ENCODE measurements around the gene VASN. TPM values are rescaled to one million over a fixed set of nuclear protein-coding genes. Genes with fewer than 3 reads are reported as not detected.

The VASN gene
- total and polyA plus RNA-seq, 8 donors: 11.3 to 28.3 (median 16.7) TPM

GRCh38 chr16:4404247-4404966 is 32.8 kb downstream of the VASN start:
- intact Hi-C loops (cut with DNase I): loop anchor here in 1 of 2 donors (5.0 kb wide), 1 partner anchor 47 kb away; no protein-coding TSS in a partner anchor

GRCh38 chr16:4404967-4405696 is 33.5 kb downstream of the VASN start:
- Histone ChIP-seq H3K9me3 (no peaks in the 10 kb centered on the region), H3K27me3 (no peaks in the 10 kb centered on the region), H3K36me3 (peaks cover 0 to 100% of the 10 kb centered on the region in 2 donors), H3K4me3 (no peak overlapping the region), H3K27ac (no peak overlapping the region), H3K4me1 (peaks cover 4 to 17% of the 10 kb centered on the region in 2 donors)
- TF ChIP-seq CTCF (IDR thresholded peaks at IDR 0.05): no peak
- intact Hi-C loops (cut with DNase I): loop anchor here in 1 of 2 donors (5.0 kb wide), 1 partner anchor 48 kb away; no protein-coding TSS in a partner anchor
- no peak for DNase-seq
- no peak for ATAC-seq

More at GRCh38 chr16:4404247-4404966, 32.8 kb downstream of the VASN start:
- ATAC-seq (no peak), DNase-seq (peak in 1 of 4 donors; percentile 27)
- no peaks in the 10 kb centered on the region for H3K27me3 ChIP-seq
- TF ChIP-seq CTCF (IDR thresholded peaks at IDR 0.05): peak in 1 of 2 donors; percentile 33
- H3K36me3 ChIP-seq: peaks cover 0 to 99% of the 10 kb centered on the region in 2 donors
- no peak overlapping the region for H3K4me3 ChIP-seq
- H3K4me1 ChIP-seq: peaks cover 4 to 21% of the 10 kb centered on the region in 2 donors
- H3K27ac ChIP-seq: no peak overlapping the region
- no peaks in the 10 kb centered on the region for H3K9me3 ChIP-seq

GRCh38 chr16:4407543-4408322 is 36.1 kb downstream of the VASN start:
- H3K27me3 ChIP-seq: no peaks in the 10 kb centered on the region
- peaks cover 0 to 99% of the 10 kb centered on the region in 2 donors for H3K36me3 ChIP-seq
- peaks cover 11 to 31% of the 10 kb centered on the region in 2 donors for H3K4me1 ChIP-seq
- no peak overlapping the region for H3K27ac ChIP-seq
- H3K4me3 ChIP-seq: no peak overlapping the region
- intact Hi-C loops (cut with DNase I): no loop called here
- TF ChIP-seq CTCF (IDR thresholded peaks at IDR 0.05): no peak
- no peak for DNase-seq
- no peaks in the 10 kb centered on the region for H3K9me3 ChIP-seq
- ATAC-seq: no peak

GRCh38 chr16:4408323-4408690 is 36.7 kb downstream of the VASN start:
- intact Hi-C loops (cut with DNase I): no loop called here
- Histone ChIP-seq H3K27me3 (no peaks in the 10 kb centered on the region), H3K36me3 (peaks cover 0 to 99% of the 10 kb centered on the region in 2 donors), H3K27ac (no peak overlapping the region), H3K9me3 (no peaks in the 10 kb centered on the region), H3K4me3 (no peak overlapping the region), H3K4me1 (peaks cover 11 to 34% of the 10 kb centered on the region in 2 donors)
- ATAC-seq (no peak), DNase-seq (no peak)
- no peak for TF ChIP-seq CTCF (IDR thresholded peaks at IDR 0.05)

All from left lung (tissue), 10 donors.